Epithelial cell of prostate (primary cell): ENCODE measurements around the gene SEMA6B.
"Not testable (repeated sequence)": the region's sequence is repeated elsewhere in the genome, so short reads cannot be mapped to it uniquely, and the experiment has no call there.

Experiments used
- DNase-seq: peaks from one replicate; pipeline ENCODE4 v3.0.0-alpha.2; 2011; ENCODE audit warnings: low read depth, low spot score
- H3K27ac ChIP-seq: fragments of 450-650 bp; 2 replicates; pipeline ENCODE4 v1.5.1; 2017; ENCODE audit warnings: mild to moderate bottlenecking

Gene SEMA6B

GRCh38 chr19:4576016-4576933 is 16.8 kb upstream of the SEMA6B start:
- DNase-seq: no peak
- H3K27ac ChIP-seq: no peak overlapping the region

DNA sequence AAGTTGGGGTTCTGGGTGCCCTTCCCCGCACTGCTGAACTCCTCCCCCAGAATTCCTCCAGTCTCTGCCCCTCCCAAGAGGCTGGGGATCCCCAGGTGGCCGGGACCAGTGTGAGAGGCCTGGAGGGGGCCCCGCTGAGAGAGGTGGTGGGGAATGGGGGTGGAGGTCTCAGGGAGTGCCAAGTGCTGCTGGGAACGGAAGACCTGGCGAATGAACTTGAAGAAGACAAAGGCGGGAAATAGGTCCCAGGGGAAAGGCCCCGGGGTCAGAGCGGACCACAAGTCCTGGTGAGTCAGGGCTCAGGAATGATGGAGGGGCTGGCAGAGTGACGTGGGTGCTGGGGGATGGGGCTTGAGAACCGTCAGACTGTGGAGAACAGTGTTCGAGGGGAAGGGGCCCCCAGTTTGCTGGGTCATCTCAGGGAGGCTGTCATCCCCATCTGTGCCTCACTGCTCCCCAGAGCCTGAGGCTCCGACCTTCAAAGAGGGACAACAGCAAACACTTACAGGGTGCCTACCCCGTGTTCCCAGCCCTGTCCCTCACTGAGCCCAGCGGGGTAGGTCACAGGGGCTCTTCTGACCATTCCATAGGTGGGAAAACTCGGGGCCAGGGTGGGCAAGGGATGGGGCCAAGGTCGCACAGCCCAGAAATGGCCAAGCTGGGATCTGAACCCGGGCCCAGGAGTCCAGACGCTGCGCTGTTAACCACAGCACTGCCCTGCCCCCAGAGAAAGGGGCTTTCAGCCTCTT is 16.0 kb upstream of the SEMA6B start:
- H3K27ac ChIP-seq: no peak overlapping the region
- DNase-seq: no peak

DNA sequence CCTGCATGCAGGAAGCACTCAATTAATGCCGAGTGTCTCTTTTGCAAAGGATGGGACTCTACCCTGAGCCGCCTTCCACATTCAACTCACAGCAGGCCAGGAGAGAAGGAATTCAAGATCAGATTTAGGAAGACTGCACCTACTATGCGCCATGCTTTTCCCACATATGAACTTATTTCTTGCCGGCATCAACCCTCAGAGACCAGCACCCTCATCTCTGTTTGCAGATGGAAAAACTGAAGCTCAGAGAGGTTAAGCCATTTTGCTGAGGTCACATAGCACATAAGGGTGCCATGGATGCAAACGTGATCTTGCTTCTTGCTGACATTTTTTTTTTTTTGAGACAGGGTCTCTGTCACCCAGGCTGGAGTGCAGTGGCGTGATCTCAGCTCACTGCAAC is 14.2 kb upstream of the SEMA6B start:
- no peak for DNase-seq
- H3K27ac ChIP-seq: no peak overlapping the region

DNA sequence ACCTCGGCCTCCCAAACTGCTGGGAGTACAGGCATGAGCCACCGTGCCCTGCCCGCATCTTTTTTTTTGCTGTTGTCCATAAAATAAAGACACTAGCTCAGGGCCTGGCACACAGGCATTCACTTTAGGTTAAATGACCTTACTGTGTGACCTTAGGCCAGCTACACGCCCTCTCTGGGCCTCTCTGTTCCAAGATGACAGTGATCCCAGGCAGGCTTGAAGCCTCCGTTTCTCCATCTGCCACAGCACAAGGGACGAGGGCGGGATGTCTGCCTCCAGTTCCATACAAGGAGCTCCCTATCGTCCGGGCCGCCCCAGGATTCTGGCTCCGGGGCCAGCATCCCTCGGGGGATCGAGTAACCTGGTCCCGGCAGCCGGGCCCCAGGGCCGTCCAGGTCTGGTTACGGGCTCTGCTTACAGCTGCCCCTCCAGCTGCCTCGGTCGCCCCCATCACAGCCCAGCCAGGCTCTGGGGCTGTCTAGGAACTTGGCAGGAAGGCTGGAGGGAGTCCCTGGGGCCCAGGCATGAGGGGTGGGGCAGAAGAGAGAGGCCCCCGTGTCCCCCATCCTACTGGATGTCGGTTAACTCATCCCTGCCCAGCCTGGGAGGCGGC is 11.9 kb upstream of the SEMA6B start:
- no peak for DNase-seq

DNA sequence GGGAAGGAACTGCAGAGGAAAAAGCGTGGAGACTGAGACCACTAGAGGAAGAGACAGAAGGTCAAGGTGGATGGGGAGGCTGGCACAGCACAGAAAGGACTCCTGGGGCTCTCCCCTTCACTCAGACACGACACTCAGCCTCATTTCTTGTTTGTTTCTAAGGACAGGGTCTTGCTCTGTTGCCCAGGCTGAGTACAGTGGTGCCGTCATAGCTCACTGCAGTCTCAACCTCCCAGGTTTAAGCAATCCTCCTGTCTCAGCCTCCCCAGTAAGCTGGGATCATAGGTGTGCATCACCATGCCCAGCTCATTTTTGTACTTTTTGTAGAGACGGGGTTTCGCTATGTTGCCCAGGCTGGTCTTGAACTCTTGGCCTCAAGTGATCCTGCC is 11.4 kb upstream of the SEMA6B start:
- DNase-seq: no peak
- H3K27ac ChIP-seq: no peak overlapping the region

More for the DNA sequence above, 11.9 kb upstream of the SEMA6B start:
- H3K27ac ChIP-seq: no peak overlapping the region

DNA sequence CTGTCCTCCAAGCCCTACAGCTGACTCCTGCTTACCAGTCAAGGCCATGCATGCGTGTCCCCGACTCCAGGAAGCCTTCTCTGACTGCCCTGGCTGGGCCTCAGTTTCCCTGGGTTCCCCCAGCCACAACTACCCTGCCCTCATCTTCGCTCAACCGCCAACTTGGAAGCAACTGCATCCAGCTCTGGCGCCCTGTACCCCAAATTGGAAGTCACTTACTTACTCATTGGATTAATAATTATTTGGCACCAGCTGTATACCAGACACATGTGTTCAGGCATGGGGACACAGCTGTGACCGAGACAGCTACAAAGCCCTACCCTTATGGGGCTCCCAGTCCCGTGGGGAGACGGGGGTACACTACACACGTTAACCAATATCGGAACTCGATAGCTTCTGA is 10.9 kb upstream of the SEMA6B start:
- DNase-seq: no peak
- H3K27ac ChIP-seq: no peak overlapping the region

DNA sequence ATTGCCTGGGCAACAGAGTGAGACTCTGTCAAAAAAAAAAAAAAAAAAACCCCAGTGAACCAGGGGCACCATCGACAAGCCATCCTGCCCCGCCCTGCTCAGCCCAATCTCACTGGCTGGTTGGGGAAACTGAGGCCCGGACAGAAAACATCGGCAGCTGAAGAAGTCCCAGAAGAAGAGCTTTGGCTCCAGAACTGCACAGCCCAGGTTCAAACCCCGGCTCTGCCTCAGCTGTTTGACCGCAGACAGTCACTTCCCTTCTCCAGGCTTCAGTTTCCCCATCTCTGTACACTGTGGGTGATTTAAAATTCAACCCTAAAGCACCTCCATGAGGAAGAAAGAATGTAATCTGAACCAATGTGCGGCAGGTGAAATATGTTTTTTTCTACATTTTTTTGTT is 9.4 kb upstream of the SEMA6B start:
- H3K27ac ChIP-seq: no peak overlapping the region
- DNase-seq: no peak

DNA sequence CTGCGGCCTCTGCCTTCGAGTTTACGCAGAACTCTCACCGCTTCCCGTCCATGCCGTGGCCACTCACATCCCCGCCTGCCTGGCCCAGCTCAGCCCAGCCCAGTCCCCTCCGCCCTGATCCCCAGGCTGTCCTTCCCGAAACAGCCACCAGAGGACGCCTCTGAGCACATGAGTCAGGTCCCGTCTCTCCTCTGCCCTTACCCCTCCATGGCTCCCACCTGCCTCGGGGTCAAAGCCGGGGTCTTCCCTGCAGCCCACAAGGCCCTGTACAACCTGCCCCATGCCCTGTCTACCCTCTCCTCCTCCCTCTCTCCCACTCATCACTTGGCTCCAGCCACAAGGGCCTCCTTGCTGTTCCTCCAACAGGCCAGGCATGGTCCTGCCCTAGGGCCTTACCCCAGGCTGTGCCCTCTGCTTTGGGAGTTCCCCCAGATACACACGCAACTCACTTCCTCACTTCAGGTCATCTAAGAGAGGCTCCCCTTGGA is 8.1 kb upstream of the SEMA6B start:
- H3K27ac ChIP-seq: no peak overlapping the region
- no peak for DNase-seq

- DNase-seq: no peak
- H3K27ac ChIP-seq: no peak overlapping the region
Measured at GRCh38 chr19:4566402-4567051, 7.0 kb upstream of the SEMA6B start.

DNA sequence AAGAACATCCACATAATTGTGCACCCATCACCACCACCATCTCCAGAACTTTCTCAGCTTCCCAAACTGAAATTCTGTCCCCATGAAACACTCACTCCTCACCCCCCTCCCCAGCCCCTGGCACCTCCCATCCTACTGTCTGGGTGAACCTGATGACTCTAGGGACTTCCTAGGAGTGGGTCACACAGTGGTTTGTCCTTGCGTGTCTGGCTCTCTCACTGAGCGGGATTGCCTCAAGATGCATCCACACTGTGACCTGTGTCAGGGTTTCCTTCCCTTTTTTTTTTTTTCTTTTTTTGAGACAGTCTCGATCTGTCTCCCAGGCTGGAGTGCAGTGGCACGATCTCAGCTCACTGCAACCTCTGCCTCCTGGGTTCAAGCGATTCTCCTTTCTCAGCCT is 4.1 kb upstream of the SEMA6B start:
- DNase-seq, H3K27ac ChIP-seq: not testable (repeated sequence)

DNA sequence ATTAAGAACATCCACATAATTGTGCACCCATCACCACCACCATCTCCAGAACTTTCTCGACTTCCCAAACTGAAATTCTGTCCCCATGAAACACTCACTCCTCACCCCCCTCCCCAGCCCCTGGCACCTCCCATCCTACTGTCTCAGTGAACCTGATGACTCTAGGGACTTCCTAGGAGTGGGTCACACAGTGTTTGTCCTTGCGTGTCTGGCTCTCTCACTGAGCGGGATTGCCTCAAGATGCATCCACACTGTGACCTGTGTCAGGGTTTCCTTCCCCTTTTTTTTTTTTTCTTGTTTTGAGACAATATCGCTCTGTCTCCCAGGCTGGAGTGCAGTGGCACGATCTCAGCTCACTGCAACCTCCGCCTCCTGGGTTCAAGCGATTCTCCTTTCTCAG is 2.6 kb upstream of the SEMA6B start:
- not testable (repeated sequence) for DNase-seq, H3K27ac ChIP-seq

DNA sequence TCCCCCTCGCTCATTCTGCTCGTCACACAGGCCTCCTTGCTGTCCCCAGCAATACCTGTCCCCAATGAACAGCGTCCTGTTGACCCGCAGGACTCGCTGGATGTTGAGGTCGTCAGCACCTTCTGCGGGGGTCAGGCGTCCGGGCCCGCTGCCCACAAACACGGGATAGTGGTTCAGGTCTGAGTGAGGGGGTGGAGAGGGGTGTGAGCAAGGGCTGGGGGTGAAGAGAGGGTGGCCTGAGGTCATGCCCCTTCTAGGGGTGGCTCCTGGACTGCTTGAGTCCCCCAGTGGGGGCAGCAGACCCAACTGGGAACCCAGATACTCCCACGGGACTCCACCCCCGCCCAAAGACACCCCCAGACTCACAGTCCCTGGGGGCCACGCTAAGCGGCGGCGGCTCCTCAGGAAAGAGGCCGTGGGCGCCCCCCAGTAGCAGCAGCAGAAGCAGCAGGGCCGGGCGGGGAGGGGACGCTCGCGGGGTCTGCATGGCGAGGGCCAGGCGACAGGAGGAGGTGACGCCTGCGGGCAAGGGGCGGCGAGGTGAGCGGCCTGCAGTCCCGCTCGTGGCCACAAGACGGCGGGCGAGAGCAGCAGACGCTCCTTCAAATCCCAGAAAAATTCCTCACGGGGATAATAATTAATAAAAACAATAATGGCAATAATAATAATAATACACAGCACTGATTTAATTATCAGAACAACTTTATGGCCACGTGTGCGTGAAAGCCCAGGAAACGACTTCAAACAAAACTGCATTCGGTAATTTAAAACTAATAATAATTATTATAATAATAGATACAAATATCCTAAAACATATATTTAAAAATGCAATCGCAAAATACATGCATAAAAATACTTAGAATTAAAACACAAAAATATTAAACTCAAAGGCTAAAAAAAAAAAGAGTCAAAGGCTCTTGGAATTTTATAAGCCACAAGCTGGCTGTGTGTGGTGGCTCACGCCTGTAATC is 1.2 kb downstream of the SEMA6B start:
- H3K27ac ChIP-seq: no peak overlapping the region
- no peak for DNase-seq

DNA sequence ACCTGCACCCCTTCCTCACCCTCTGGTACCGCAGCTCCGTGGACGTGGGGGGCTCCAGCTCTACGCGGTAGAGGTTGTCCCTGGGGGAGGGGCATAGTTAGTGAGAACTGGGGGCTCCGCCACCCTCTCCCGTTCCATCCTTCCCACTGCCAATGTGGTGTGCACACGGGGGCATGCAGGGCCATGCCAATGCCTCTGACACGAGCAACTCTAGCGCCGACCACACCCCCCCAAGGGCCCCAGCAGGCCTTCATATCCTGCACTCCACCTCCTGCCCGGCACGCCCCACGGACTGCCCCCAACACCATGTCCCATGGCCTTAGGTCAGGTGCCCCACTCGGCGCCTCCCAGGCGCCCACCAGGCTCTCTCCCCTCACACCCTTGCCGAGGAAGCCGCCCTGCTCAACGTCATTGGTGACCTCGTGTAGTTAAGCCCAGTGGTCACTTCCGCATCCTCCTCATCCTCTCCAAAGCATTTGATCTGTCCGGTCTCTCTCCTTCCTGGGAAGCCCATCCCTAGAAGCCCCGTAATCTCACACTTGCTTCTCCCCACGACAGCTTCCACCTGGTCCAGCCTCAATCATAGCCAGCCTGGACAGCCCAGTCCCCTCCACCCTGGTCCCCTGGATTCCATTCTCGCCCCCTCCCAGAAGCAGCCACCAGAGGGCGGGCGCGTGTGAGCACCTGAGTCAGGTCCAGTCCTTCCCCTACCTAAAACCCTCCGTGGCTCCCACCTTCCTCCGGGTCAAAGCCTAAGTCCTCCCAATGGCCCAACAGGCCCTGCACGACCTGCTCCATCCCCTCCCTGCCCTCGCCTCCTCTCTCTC is 2.1 kb downstream of the SEMA6B start:
- H3K27ac ChIP-seq: no peak overlapping the region
- DNase-seq: no peak

DNA sequence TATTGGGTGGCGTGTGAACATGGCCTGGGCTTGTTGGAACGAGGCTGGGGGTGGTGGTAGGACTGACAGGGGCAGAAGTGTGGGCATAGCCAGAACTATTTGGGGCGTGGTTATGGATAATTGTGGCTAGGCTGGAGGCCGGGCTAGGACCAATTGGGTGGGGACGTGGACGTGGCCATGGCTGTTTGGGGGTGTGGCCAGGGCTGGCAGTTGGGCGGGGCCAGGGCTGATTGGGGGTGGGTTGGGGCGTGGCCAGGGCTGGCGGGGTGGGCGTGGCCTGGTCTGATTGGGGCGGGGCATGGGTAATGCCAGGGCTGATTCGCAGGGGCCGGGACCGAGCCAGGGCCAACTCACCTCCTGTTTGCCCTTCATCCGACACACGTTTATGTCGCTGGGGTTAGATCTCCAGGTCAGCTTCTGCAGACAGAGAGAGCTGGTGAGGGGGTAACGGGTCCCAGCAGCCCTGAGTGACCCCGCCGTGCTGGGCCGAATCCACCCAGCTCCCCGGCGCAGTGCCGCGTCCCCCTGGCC is 2.8 kb downstream of the SEMA6B start:
- no peak overlapping the region for H3K27ac ChIP-seq
- no peak for DNase-seq

DNA sequence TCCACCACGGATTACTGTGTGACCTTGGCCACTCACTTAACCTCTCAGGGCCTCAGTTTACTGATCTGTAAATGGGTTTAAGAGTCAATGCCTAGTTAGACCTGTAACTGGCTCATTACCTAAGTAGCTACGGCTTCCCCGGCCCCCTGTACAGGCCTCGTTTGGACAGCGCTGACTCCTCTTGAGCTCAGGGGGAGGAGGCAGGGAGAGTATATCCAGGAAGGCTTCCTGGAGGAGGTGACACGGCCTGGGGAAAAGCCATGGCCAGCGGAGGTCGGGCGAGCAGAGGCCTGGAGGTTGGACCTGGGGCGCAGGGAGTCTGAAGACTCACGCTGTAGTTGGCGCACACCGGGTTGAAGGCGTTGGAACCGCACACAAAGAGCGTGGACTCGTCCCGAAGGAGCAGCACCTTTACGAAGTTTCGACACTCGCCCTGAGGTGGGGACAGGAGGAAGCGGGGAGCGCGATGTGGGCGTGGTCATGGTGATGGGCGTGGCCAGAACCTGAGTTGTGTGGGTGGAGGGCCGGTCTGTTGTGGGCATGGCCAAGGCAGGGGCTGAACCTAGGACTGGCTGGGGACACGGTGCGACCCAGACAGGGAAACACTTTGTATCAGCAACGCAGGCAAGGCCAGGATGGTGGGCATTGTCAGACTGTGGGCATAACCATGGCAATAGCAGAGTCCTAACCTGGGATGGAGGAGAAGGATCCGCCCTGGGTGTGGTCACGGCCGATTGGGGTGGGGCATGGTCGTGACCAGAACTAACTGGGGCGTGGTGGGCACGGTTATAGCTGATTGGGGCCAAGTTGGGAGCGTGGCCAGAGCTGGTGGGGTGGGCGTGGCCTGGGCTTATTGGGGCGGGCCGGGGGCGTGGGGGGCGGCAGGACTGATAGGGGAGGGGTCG is 3.6 kb downstream of the SEMA6B start:
- no peak overlapping the region for H3K27ac ChIP-seq
- no peak for DNase-seq

- H3K27ac ChIP-seq: no peak overlapping the region
- no peak for DNase-seq
Measured at GRCh38 chr19:4554717-4555116, 4.8 kb downstream of the SEMA6B start.

GRCh38 chr19:4553775-4554174 is 5.7 kb downstream of the SEMA6B start:
- no peak overlapping the region for H3K27ac ChIP-seq
- DNase-seq: no peak
